C4-2B (cell line): ENCODE results near the gene PDZK1.

Experiments
- CTCF ChIP-seq: fragments of 450-650 bp; conservative IDR thresholded peaks from 2 replicates; pipeline ENCODE4 v1.5.1; 2017; ENCODE audit warnings: mild to moderate bottlenecking
- ZFX ChIP-seq: fragments of 450-650 bp; IDR thresholded peaks from 2 replicates; pipeline ENCODE4 v1.6.1; 2017

GRCh38 chr1:145736191-145736590 lies 29.0 kb upstream of the PDZK1 start:
- no peak for TF ChIP-seq CTCF
- TF ChIP-seq ZFX, result no peak
